Panc1 (cell line): Measurements from ENCODE around the gene CD22. TPM values are rescaled to one million over a fixed set of nuclear protein-coding genes. Genes with fewer than 3 reads are reported as not detected.

Source experiments
- ATAC-seq: fragments of 200-7000 bp; cut with Tn5 transposase; 2 replicates; pipeline ENCODE4 v1.9.1; 2020; ENCODE audit warnings: mild to moderate bottlenecking, moderate library complexity
- BruUV-seq: library from RNA; stranded (reverse); fragments of 400-500 nt; replicated peaks from 2 replicates; lab custom pipeline; 2021; lab: Mats Ljungman, UMichigan
- CTCF ChIA-PET: fragments of 300-600 bp; sonication (Branson Sonifier 250); formaldehyde crosslinking; loops from one replicate; lab custom pipeline; 2022; ENCODE audit warnings: antibody characterized with exemption; lab: Charles Lee
- POLR2A ChIA-PET: fragments of 300-600 bp; sonication (Branson Sonifier 250); formaldehyde crosslinking; loops from one replicate; lab custom pipeline; 2022; ENCODE audit warnings: antibody characterized with exemption; lab: Charles Lee
- DNase-seq: peaks from one replicate; pipeline ENCODE4 v3.0.0-alpha.2; 2010; ENCODE audit warnings: low read depth, low spot score
- H3K27ac ChIP-seq: 2 replicates; pipeline ENCODE4 v1.5.1; 2011; ENCODE audit warnings: mild to moderate bottlenecking, low read length, inconsistent platforms
- H3K27me3 ChIP-seq: fragments of 200-500 bp; sonication (Bioruptor generic); 2 replicates; pipeline ENCODE4 v1.6.0; 2014; ENCODE audit warnings: low read length, inconsistent platforms; ENCODE audit not compliant: control insufficient read depth, insufficient read depth
- H3K36me3 ChIP-seq: fragments of 200-500 bp; sonication (Bioruptor generic); 2 replicates; pipeline ENCODE4 v1.5.1; 2014; ENCODE audit warnings: inconsistent platforms, mild to moderate bottlenecking, low read length, moderate library complexity; ENCODE audit not compliant: control insufficient read depth, insufficient read depth
- H3K4me1 ChIP-seq: 2 replicates; pipeline ENCODE4 v1.5.1; 2011; ENCODE audit warnings: inconsistent platforms, mild to moderate bottlenecking, low read length, moderate library complexity; ENCODE audit not compliant: control insufficient read depth, insufficient read depth
- H3K4me3 ChIP-seq, 2 experiments: 2 replicates each; pipeline ENCODE4 v1.5.1; 2011 to 2012; ENCODE audit warnings: low read depth in 2 of 2, low read length in 2 of 2, mild to moderate bottlenecking in 2 of 2, inconsistent platforms in 1 of 2, moderate library complexity in 1 of 2
- H3K9me3 ChIP-seq: fragments of 200-500 bp; sonication (Bioruptor generic); 2 replicates; pipeline ENCODE4 v1.5.1; 2014; ENCODE audit warnings: low read depth, mild to moderate bottlenecking, inconsistent platforms, low read length, moderate library complexity; ENCODE audit not compliant: control insufficient read depth, insufficient read depth
- POLR2AphosphoS5 ChIP-seq: IDR thresholded peaks from 2 replicates; pipeline ENCODE4 v1.6.1; 2012; ENCODE audit warnings: mild to moderate bottlenecking, low read depth, low read length, moderate library complexity
- SIN3A ChIP-seq: IDR thresholded peaks from 2 replicates; pipeline ENCODE4 v1.6.1; 2012; ENCODE audit warnings: low read depth, mild to moderate bottlenecking, low read length, moderate library complexity, borderline replicate concordance; ENCODE audit not compliant: insufficient read depth
- TCF7L2 ChIP-seq: IDR thresholded peaks from 2 replicates; pipeline ENCODE4 v1.6.1; 2011; ENCODE audit warnings: mild to moderate bottlenecking, low read depth, low read length, inconsistent platforms
- in situ Hi-C: cut with HindIII; loops from 2 replicates; pipeline ENCODE4 v1.10.0; 2016; ENCODE audit warnings: low sequenced_read_pairs, low pct_unique_long_range_greater_than_20kb
- intact Hi-C: fragments of 100-400 bp; cut with micrococcal nuclease; formaldehyde crosslinking; loops from one replicate; pipeline ENCODE4 v1.10.0; 2022; ENCODE audit not compliant: unreplicated experiment
- total RNA-seq: library from RNA; stranded (reverse); gene quantifications from one replicate; pipeline ENCODE4 v1.2.1, GENCODE V29; 2021; ENCODE audit not compliant: unreplicated experiment
- TF ChIP-seq, protein P1 (sequence below): fragments of 450-650 bp; IDR thresholded peaks from 2 replicates; pipeline ENCODE4 v1.5.1; 2017; ENCODE audit warnings: mild to moderate bottlenecking
- TF ChIP-seq, protein P2 (sequence below), 2 experiments: IDR thresholded peaks; 2 replicates each; pipeline ENCODE4 v1.6.1; 2011 to 2012; ENCODE audit warnings: low read depth in 2 of 2, control low read depth in 1 of 2, low read length in 1 of 2, mild to moderate bottlenecking in 1 of 2, moderate library complexity in 1 of 2; ENCODE audit not compliant: insufficient read depth in 1 of 2

The CD22 gene
- total RNA-seq, 1 experiment from 2014 or later = 0.74 TPM

DNA sequence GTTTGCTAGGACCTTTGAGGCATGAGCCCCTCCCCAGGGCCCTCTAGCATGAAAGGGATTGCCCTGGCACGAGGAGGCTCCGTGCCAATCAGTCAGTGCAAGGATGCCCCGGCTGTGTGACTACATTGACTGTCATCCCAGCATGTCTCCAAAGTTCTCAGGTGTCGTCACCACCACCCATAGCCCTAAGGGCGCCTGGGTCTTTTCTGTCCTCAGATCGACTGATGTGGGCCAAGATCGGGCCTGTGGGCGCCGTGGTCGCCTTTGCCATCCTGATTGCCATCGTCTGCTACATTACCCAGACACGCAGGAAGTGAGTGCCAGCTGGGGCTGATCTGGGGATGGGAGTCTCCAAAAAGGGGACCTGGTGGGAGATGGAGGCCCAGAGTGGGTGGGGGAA lies 18.7 kb upstream of the CD22 start:
- Histone ChIP-seq H3K4me3 (no peak overlapping the region), H3K27ac (no peak overlapping the region), H3K36me3 (no peaks in the 10 kb centered on the region), H3K9me3 (no peaks in the 10 kb centered on the region), H3K4me1 (0 out of 2 replicates have a peak, but pooled peaks cover 5% of the 10 kb centered on the region), H3K27me3 (no peaks in the 10 kb centered on the region)
- ATAC-seq (no peak), DNase-seq (no peak)
- in situ Hi-C loops = no loop called here
- BruUV-seq = no TSS peak
- intact Hi-C loops = no loop called here
- ChIA-PET CTCF (interaction anchor here (0.7 kb wide), 1 partner anchor 35 kb away, joined by 3 read pairs; no protein-coding TSS in a partner anchor), POLR2A (no interaction called here)
- TF ChIP-seq, protein P1, sequence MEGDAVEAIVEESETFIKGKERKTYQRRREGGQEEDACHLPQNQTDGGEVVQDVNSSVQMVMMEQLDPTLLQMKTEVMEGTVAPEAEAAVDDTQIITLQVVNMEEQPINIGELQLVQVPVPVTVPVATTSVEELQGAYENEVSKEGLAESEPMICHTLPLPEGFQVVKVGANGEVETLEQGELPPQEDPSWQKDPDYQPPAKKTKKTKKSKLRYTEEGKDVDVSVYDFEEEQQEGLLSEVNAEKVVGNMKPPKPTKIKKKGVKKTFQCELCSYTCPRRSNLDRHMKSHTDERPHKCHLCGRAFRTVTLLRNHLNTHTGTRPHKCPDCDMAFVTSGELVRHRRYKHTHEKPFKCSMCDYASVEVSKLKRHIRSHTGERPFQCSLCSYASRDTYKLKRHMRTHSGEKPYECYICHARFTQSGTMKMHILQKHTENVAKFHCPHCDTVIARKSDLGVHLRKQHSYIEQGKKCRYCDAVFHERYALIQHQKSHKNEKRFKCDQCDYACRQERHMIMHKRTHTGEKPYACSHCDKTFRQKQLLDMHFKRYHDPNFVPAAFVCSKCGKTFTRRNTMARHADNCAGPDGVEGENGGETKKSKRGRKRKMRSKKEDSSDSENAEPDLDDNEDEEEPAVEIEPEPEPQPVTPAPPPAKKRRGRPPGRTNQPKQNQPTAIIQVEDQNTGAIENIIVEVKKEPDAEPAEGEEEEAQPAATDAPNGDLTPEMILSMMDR = no peak
- no peak for TF ChIP-seq TCF7L2
- TF ChIP-seq, protein P2, sequence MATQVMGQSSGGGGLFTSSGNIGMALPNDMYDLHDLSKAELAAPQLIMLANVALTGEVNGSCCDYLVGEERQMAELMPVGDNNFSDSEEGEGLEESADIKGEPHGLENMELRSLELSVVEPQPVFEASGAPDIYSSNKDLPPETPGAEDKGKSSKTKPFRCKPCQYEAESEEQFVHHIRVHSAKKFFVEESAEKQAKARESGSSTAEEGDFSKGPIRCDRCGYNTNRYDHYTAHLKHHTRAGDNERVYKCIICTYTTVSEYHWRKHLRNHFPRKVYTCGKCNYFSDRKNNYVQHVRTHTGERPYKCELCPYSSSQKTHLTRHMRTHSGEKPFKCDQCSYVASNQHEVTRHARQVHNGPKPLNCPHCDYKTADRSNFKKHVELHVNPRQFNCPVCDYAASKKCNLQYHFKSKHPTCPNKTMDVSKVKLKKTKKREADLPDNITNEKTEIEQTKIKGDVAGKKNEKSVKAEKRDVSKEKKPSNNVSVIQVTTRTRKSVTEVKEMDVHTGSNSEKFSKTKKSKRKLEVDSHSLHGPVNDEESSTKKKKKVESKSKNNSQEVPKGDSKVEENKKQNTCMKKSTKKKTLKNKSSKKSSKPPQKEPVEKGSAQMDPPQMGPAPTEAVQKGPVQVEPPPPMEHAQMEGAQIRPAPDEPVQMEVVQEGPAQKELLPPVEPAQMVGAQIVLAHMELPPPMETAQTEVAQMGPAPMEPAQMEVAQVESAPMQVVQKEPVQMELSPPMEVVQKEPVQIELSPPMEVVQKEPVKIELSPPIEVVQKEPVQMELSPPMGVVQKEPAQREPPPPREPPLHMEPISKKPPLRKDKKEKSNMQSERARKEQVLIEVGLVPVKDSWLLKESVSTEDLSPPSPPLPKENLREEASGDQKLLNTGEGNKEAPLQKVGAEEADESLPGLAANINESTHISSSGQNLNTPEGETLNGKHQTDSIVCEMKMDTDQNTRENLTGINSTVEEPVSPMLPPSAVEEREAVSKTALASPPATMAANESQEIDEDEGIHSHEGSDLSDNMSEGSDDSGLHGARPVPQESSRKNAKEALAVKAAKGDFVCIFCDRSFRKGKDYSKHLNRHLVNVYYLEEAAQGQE (IDR thresholded peaks at IDR 0.05; ENCODE audit: insufficient read depth in 1 of 2, low read depth in 2 of 2, low read length in 1 of 2) = no peak
- TF ChIP-seq SIN3A = no peak
- TF ChIP-seq POLR2AphosphoS5 = no peak

GRCh38 chr19:35310811-35311465 lies 18.0 kb upstream of the CD22 start:
- CTCF ChIA-PET = interaction anchor here (0.7 kb wide), 1 partner anchor 35 kb away, joined by 3 read pairs; no protein-coding TSS in a partner anchor
- POLR2A ChIA-PET = no interaction called here
- H3K36me3 ChIP-seq = no peaks in the 10 kb centered on the region

More at GRCh38 chr19:35310811-35311465, 18.0 kb upstream of the CD22 start:
- Histone ChIP-seq H3K9me3 (no peaks in the 10 kb centered on the region), H3K27ac (no peak overlapping the region), H3K4me1 (0 out of 2 replicates have a peak, but pooled peaks cover 5% of the 10 kb centered on the region), H3K27me3 (no peaks in the 10 kb centered on the region), H3K4me3 (no peak overlapping the region)
- TF ChIP-seq, protein P1 = no peak
- TF ChIP-seq TCF7L2 (no peak), POLR2AphosphoS5 (no peak), SIN3A (no peak)
- TF ChIP-seq, protein P2 (IDR thresholded peaks at IDR 0.05; ENCODE audit: insufficient read depth in 1 of 2, low read depth in 2 of 2, low read length in 1 of 2) = no peak
- ATAC-seq (no peak), DNase-seq (no peak)
- intact Hi-C loops = no loop called here
- in situ Hi-C loops = no loop called here
- no TSS peak for BruUV-seq
